LHCN-M2 (cell line): ENCODE measurements around the gene MYH14. TPM values are rescaled to one million over a fixed set of nuclear protein-coding genes. Genes with fewer than 3 reads are reported as not detected.

ENCODE experiments used
- DNase-seq: peaks from one replicate; pipeline ENCODE4 v3.0.0-alpha.2; 2012; ENCODE audit warnings: low read depth
- total RNA-seq: library from RNA; depleted of rRNA; stranded (reverse); fragments of >200 nt; gene quantifications from 2 replicates; pipeline ENCODE4 v1.2.3, GENCODE V29; 2014

Gene MYH14
- total RNA-seq, 1 experiment from 2014 or later = not detected

GRCh38 chr19:50257141-50257540 is 53.7 kb downstream of the MYH14 start:
- DNase-seq = no peak

- DNase-seq = no peak
Measured at GRCh38 chr19:50258918-50259372, 55.5 kb downstream of the MYH14 start.

- DNase-seq = no peak
Measured at GRCh38 chr19:50261446-50261970, 58.1 kb downstream of the MYH14 start.

GRCh38 chr19:50263176-50263575 is 59.8 kb downstream of the MYH14 start:
- DNase-seq = no peak

GRCh38 chr19:50264483-50265186 is 61.2 kb downstream of the MYH14 start:
- DNase-seq = no peak

GRCh38 chr19:50266041-50266440 is 62.6 kb downstream of the MYH14 start:
- DNase-seq = no peak

- DNase-seq = no peak
Measured at GRCh38 chr19:50266896-50267295, 63.5 kb downstream of the MYH14 start.

GRCh38 chr19:50268041-50268440 is 64.6 kb downstream of the MYH14 start:
- DNase-seq = no peak

GRCh38 chr19:50268501-50268900 is 65.1 kb downstream of the MYH14 start:
- no peak for DNase-seq

GRCh38 chr19:50269653-50270052 is 66.2 kb downstream of the MYH14 start:
- no peak for DNase-seq

GRCh38 chr19:50272263-50272897 is 69.0 kb downstream of the MYH14 start:
- no peak for DNase-seq

- DNase-seq = no peak
Measured at GRCh38 chr19:50273821-50274220, 70.4 kb downstream of the MYH14 start.

GRCh38 chr19:50275577-50276368 is 72.4 kb downstream of the MYH14 start:
- DNase-seq = no peak

- DNase-seq = no peak
Measured at GRCh38 chr19:50276370-50277063, 73.1 kb downstream of the MYH14 start.

GRCh38 chr19:50277966-50278580 is 74.7 kb downstream of the MYH14 start:
- DNase-seq = no peak

- no peak for DNase-seq
Measured at GRCh38 chr19:50280074-50280473, 76.7 kb downstream of the MYH14 start.

GRCh38 chr19:50280983-50281382 is 77.6 kb downstream of the MYH14 start:
- no peak for DNase-seq

GRCh38 chr19:50281491-50281890 is 78.1 kb downstream of the MYH14 start:
- no peak for DNase-seq

GRCh38 chr19:50285833-50286232 is 82.4 kb downstream of the MYH14 start:
- DNase-seq = no peak

GRCh38 chr19:50286443-50286842 is 83.0 kb downstream of the MYH14 start:
- no peak for DNase-seq

GRCh38 chr19:50287331-50287730 is 83.9 kb downstream of the MYH14 start:
- no peak for DNase-seq
